ENCODE measurements around the gene NFKB2.

DNA sequence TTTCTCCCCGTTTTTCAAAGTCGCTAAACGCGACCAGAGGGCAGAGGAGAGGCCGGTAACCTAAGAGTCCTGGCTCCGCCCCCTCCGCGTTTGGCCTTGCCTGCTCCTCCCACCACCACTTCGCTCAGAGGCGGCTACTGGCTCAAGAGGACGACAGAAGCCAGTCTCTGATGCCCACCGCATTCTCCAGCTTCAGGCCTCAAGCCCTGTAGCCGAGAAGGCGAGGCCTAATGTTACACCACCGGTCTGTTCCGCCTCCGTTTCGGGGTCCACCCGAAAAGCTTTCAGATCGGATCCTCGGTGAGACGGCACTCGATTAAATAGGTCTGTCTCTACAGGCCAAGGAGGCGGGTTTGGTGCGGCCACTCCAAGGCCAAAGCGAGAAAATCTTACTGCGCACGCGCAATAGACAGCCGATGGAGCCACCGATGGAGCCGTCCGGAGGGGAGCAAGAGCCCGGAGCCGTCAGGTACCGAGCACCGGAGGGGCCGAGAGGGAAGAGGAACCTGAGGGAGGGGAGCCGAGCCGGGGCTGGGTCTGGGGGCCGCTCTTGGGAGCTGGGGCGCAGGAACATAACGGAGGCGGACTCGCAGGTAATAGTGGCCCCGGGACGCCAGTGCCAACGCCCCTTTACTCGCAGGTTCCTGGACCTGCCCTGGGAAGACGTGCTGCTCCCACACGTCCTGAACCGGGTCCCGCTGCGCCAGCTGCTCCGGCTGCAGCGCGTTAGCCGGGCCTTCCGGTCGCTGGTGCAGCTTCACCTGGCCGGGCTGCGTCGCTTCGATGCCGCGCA is 25.4 kb downstream of the NFKB2 start, which contains the start of gene FBXL15:
- TF ChIP-seq, protein P1, sequence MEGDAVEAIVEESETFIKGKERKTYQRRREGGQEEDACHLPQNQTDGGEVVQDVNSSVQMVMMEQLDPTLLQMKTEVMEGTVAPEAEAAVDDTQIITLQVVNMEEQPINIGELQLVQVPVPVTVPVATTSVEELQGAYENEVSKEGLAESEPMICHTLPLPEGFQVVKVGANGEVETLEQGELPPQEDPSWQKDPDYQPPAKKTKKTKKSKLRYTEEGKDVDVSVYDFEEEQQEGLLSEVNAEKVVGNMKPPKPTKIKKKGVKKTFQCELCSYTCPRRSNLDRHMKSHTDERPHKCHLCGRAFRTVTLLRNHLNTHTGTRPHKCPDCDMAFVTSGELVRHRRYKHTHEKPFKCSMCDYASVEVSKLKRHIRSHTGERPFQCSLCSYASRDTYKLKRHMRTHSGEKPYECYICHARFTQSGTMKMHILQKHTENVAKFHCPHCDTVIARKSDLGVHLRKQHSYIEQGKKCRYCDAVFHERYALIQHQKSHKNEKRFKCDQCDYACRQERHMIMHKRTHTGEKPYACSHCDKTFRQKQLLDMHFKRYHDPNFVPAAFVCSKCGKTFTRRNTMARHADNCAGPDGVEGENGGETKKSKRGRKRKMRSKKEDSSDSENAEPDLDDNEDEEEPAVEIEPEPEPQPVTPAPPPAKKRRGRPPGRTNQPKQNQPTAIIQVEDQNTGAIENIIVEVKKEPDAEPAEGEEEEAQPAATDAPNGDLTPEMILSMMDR (conservative IDR thresholded peaks at IDR 0.05 in 1 of 2, IDR thresholded peaks at IDR 0.05 in 1 of 2; ENCODE audit: low read depth in 1 of 2, low read length in 2 of 2): no peak
- TF ChIP-seq EZH2 (IDR thresholded peaks at IDR 0.05; ENCODE audit: low read length, missing control alignments): no peak

Data from fibroblast of lung (primary cell).